Renal pelvis (tissue), 12 donors: ENCODE data around the gene TRIM59. TPM values are rescaled to one million over a fixed set of nuclear protein-coding genes. Genes with fewer than 3 reads are reported as not detected.
A peak's percentile ranks its signal among the peaks of the same experiment; 100 is the strongest.

ENCODE experiments used
- DNase-seq: peaks from one replicate; pipeline ENCODE4 v3.0.0-alpha.2; 2013
- long read RNA-seq, 16 experiments: transcript quantifications; one replicate each; lab custom pipeline, GENCODE V29; 2026
- polyA plus RNA-seq, 3 donors: library from polyadenylated mRNA; unstranded; fragments of 120-200 nt; gene quantifications; one replicate each; pipeline ENCODE4 v1.2.1, GENCODE V29; 2013; ENCODE audit not compliant: insufficient read length in 3 of 3

The TRIM59 gene
- 10 to 100 TPM; 15.6 to 22.0 (median 19.1) TPM for polyA plus RNA-seq
- long read RNA-seq, donor 1, partial matches to known transcripts, result 0 of 4 reads
- long read RNA-seq, donor 1, other reads (novel, unspliced or antisense), result 0 of 4 reads
- long read RNA-seq, donor 2, partial matches to known transcripts, result 0 of 3 reads
- long read RNA-seq, donor 2, other reads (novel, unspliced or antisense), result 0 of 3 reads
- long read RNA-seq, donor 3, transcript TRIM59-201 (3 exons, 3,867 nt), result major isoform, 8 of 9 reads
- long read RNA-seq, donor 3, partial matches to known transcripts, result 0 of 9 reads
- long read RNA-seq, donor 3, other reads (novel, unspliced or antisense), result 0 of 9 reads
- long read RNA-seq, donor 4, partial matches to known transcripts, result 0 of 2 reads
- long read RNA-seq, donor 4, other reads (novel, unspliced or antisense), result 0 of 2 reads
- long read RNA-seq, donor 5, partial matches to known transcripts, result 0 of 1 reads
- long read RNA-seq, donor 5, other reads (novel, unspliced or antisense), result 0 of 1 reads
- long read RNA-seq, donor 6, partial matches to known transcripts, result 0 of 13 reads
- long read RNA-seq, donor 6, other reads (novel, unspliced or antisense), result 7 of 13 reads
- long read RNA-seq, donor 7, partial matches to known transcripts, result 0 of 5 reads
- long read RNA-seq, donor 7, other reads (novel, unspliced or antisense), result 0 of 5 reads
- long read RNA-seq, donor 8, partial matches to known transcripts, result 0 of 4 reads
- long read RNA-seq, donor 8, other reads (novel, unspliced or antisense), result 0 of 4 reads
- long read RNA-seq, donor 9, transcript TRIM59-201 (3 exons, 3,867 nt), result major isoform, 5 of 11 reads
- long read RNA-seq, donor 9, partial matches to known transcripts, result 5 of 11 reads
- long read RNA-seq, donor 9, other reads (novel, unspliced or antisense), result 0 of 11 reads
- long read RNA-seq, donor 10, transcript TRIM59-201 (3 exons, 3,867 nt), result major isoform, 5 of 7 reads
- long read RNA-seq, donor 10, partial matches to known transcripts, result 0 of 7 reads
- long read RNA-seq, donor 10, other reads (novel, unspliced or antisense), result 0 of 7 reads
- long read RNA-seq, donor 11, partial matches to known transcripts, result 0 of 3 reads
- long read RNA-seq, donor 11, other reads (novel, unspliced or antisense), result 0 of 3 reads
- long read RNA-seq, donor 12, transcript TRIM59-201 (3 exons, 3,867 nt), result major isoform, 8 of 15 reads
- long read RNA-seq, donor 12, partial matches to known transcripts, result 0 of 15 reads
- long read RNA-seq, donor 12, other reads (novel, unspliced or antisense), result 6 of 15 reads
- long read RNA-seq, donor 13, partial matches to known transcripts, result 0 of 4 reads
- long read RNA-seq, donor 13, other reads (novel, unspliced or antisense), result 0 of 4 reads
- long read RNA-seq, donor 14, result 0 reads
- long read RNA-seq, donor 15, partial matches to known transcripts, result 0 of 4 reads
- long read RNA-seq, donor 15, other reads (novel, unspliced or antisense), result 0 of 4 reads
- long read RNA-seq, donor 16, transcript TRIM59-201 (3 exons, 3,867 nt), result major isoform, 5 of 7 reads
- long read RNA-seq, donor 16, partial matches to known transcripts, result 0 of 7 reads
- long read RNA-seq, donor 16, other reads (novel, unspliced or antisense), result 0 of 7 reads

GRCh38 chr3:160449636-160450598 lies at the start of gene TRIM59:
Gene TRIM59, minus strand, starts transcription at chr3:160449786. Its CDS starts 10,603 bp downstream, at chr3:160439183.
- DNase-seq, result peak; percentile 95

- DNase-seq, result no peak
Measured at GRCh38 chr3:160498202-160498601, 48.6 kb upstream of the TRIM59 start.

GRCh38 chr3:160490166-160490565 lies 40.6 kb upstream of the TRIM59 start:
- no peak for DNase-seq

- DNase-seq, result no peak
Measured at GRCh38 chr3:160486459-160486869, 36.9 kb upstream of the TRIM59 start.

- no peak for DNase-seq
Measured at GRCh38 chr3:160482796-160483195, 33.2 kb upstream of the TRIM59 start.

- no peak for DNase-seq
Measured at GRCh38 chr3:160481856-160482255, 32.3 kb upstream of the TRIM59 start.

GRCh38 chr3:160480931-160481330 lies 31.3 kb upstream of the TRIM59 start:
- no peak for DNase-seq

GRCh38 chr3:160479376-160479775 lies 29.8 kb upstream of the TRIM59 start:
- DNase-seq, result no peak

GRCh38 chr3:160478338-160478737 lies 28.8 kb upstream of the TRIM59 start:
- DNase-seq, result no peak

- DNase-seq, result no peak
Measured at GRCh38 chr3:160477750-160478149, 28.2 kb upstream of the TRIM59 start.

GRCh38 chr3:160475884-160476283 lies 26.3 kb upstream of the TRIM59 start:
- DNase-seq, result no peak

GRCh38 chr3:160475153-160475552 lies 25.6 kb upstream of the TRIM59 start:
- DNase-seq, result no peak

GRCh38 chr3:160474416-160474838 lies 24.8 kb upstream of the TRIM59 start:
- no peak for DNase-seq

GRCh38 chr3:160473978-160474377 lies 24.4 kb upstream of the TRIM59 start:
- DNase-seq, result no peak

- no peak for DNase-seq
Measured at GRCh38 chr3:160473221-160473620, 23.6 kb upstream of the TRIM59 start.

GRCh38 chr3:160472344-160472743 lies 22.8 kb upstream of the TRIM59 start:
- no peak for DNase-seq

- DNase-seq, result no peak
Measured at GRCh38 chr3:160471892-160472291, 22.3 kb upstream of the TRIM59 start.

GRCh38 chr3:160470181-160470580 lies 20.6 kb upstream of the TRIM59 start:
- no peak for DNase-seq

GRCh38 chr3:160464971-160465370 lies 15.4 kb upstream of the TRIM59 start:
- DNase-seq, result no peak

- no peak for DNase-seq
Measured at GRCh38 chr3:160464321-160464720, 14.7 kb upstream of the TRIM59 start.
